UCSD-AML1 (cell line): Measurements from ENCODE around the gene FAIM2.

Source experiments
- DNase-seq: peaks from one replicate; lab custom pipeline; 2025; ENCODE audit not compliant: unreplicated experiment; lab: John Stamatoyannopoulos, UW

The FAIM2 gene

GRCh38 chr12:49897276-49897675, 6.4 kb downstream of the FAIM2 start:
- DNase-seq = no peak

- no peak for DNase-seq
These were observed 7.9 kb downstream of the FAIM2 start for GRCh38 chr12:49895773-49896172.

GRCh38 chr12:49894751-49895148, 8.9 kb downstream of the FAIM2 start:
- DNase-seq = no peak

GRCh38 chr12:49893753-49894750, 9.6 kb downstream of the FAIM2 start:
- DNase-seq = no peak

GRCh38 chr12:49892732-49893317, 10.9 kb downstream of the FAIM2 start:
- DNase-seq = no peak

GRCh38 chr12:49892084-49892731, 11.5 kb downstream of the FAIM2 start:
- DNase-seq = no peak

GRCh38 chr12:49891476-49891875, 12.2 kb downstream of the FAIM2 start:
- DNase-seq = no peak

GRCh38 chr12:49891012-49891411, 12.7 kb downstream of the FAIM2 start:
- no peak for DNase-seq

GRCh38 chr12:49890096-49890461, 13.6 kb downstream of the FAIM2 start:
- DNase-seq = no peak

- no peak for DNase-seq
These were observed 14.2 kb downstream of the FAIM2 start for GRCh38 chr12:49889361-49890095.

GRCh38 chr12:49888461-49889151, 15.1 kb downstream of the FAIM2 start:
- no peak for DNase-seq

GRCh38 chr12:49887536-49888401, 15.9 kb downstream of the FAIM2 start:
- no peak for DNase-seq

- no peak for DNase-seq
These were observed 16.6 kb downstream of the FAIM2 start for GRCh38 chr12:49887091-49887490.

GRCh38 chr12:49885663-49886461, 17.8 kb downstream of the FAIM2 start:
- DNase-seq = no peak

GRCh38 chr12:49885118-49885517, 18.6 kb downstream of the FAIM2 start:
- no peak for DNase-seq

GRCh38 chr12:49882851-49883464, 20.7 kb downstream of the FAIM2 start:
- no peak for DNase-seq

- DNase-seq = no peak
These were observed 21.4 kb downstream of the FAIM2 start for GRCh38 chr12:49882248-49882850.
